CD14-positive monocyte (primary cell): ENCODE measurements around the gene CEP112. TPM values are rescaled to one million over a fixed set of nuclear protein-coding genes. Genes with fewer than 3 reads are reported as not detected.

Experiments
- DNase-seq, 3 donors: peaks; one replicate each; pipeline ENCODE4 v3.0.0-alpha.2; 2011 to 2022
- H2AFZ ChIP-seq: 2 replicates; pipeline ENCODE4 v1.6.0; 2012; ENCODE audit warnings: mild to moderate bottlenecking, low read depth, low read length, inconsistent platforms; ENCODE audit not compliant: insufficient read depth, poor library complexity, severe bottlenecking
- H3K27ac ChIP-seq, 2 donors: 1 replicate in 1 of 2; 2 replicates in 1 of 2; pipeline ENCODE4 v1.5.1; 2012 to 2013; ENCODE audit warnings: low read length in 2 of 2, control low read depth in 1 of 2, inconsistent platforms in 1 of 2, low read depth in 1 of 2, mild to moderate bottlenecking in 1 of 2
- H3K27me3 ChIP-seq, 2 donors: one replicate each; pipeline versions ENCODE4 v1.6.0 to v1.6.1; 2011 to 2013; ENCODE audit warnings: low read length in 2 of 2; ENCODE audit not compliant: control insufficient read depth in 2 of 2, insufficient read depth in 2 of 2
- H3K36me3 ChIP-seq, 2 donors: replicated peaks in 1 of 2; 1 replicate in 1 of 2; 2 replicates in 1 of 2; pipeline versions ENCODE4 v1.5.1 to v1.6.1; 2012 to 2013; ENCODE audit warnings: low read length in 2 of 2, control low read depth in 1 of 2, inconsistent platforms in 1 of 2, mild to moderate bottlenecking in 1 of 2; ENCODE audit not compliant: insufficient read depth in 2 of 2, control insufficient read depth in 1 of 2
- H3K4me1 ChIP-seq, 2 donors: 1 replicate in 1 of 2; 2 replicates in 1 of 2; pipeline versions ENCODE4 v1.5.1 to v1.6.1; 2012 to 2013; ENCODE audit warnings: low read length in 2 of 2, control low read depth in 1 of 2, inconsistent platforms in 1 of 2, mild to moderate bottlenecking in 1 of 2, moderate library complexity in 1 of 2; ENCODE audit not compliant: insufficient read depth in 2 of 2, control insufficient read depth in 1 of 2
- H3K4me2 ChIP-seq: replicated peaks from 2 replicates; pipeline ENCODE3; 2012; ENCODE audit warnings: low read length, moderate library complexity, mild to moderate bottlenecking; ENCODE audit not compliant: poor library complexity, severe bottlenecking; ENCODE audit errors: extremely low read depth
- H3K4me3 ChIP-seq, 3 experiments: fragments of 200-600 bp in 1 of 3; sonication (generic) in 1 of 3; replicated peaks in 1 of 3; 1 replicate in 2 of 3; 2 replicates in 1 of 3; pipeline ENCODE4 v1.5.1; 2011 to 2013; ENCODE audit warnings: low read length in 3 of 3, mild to moderate bottlenecking in 3 of 3, control low read depth in 2 of 3, low read depth in 2 of 3, inconsistent platforms in 1 of 3, moderate library complexity in 1 of 3
- H3K79me2 ChIP-seq: 2 replicates; pipeline ENCODE4 v1.6.0; 2012; ENCODE audit warnings: mild to moderate bottlenecking, control low read depth, inconsistent platforms, low read length, moderate library complexity; ENCODE audit not compliant: insufficient read depth
- H3K9ac ChIP-seq: 2 replicates; pipeline ENCODE4 v1.6.0; 2017; ENCODE audit warnings: low read length, mild to moderate bottlenecking; ENCODE audit not compliant: insufficient read depth, poor library complexity, severe bottlenecking
- H3K9me3 ChIP-seq, 2 donors: replicated peaks in 1 of 2; 1 replicate in 1 of 2; 2 replicates in 1 of 2; pipeline versions ENCODE4 v1.5.1 to v1.6.1; 2012 to 2013; ENCODE audit warnings: low read length in 2 of 2, control low read depth in 1 of 2; ENCODE audit not compliant: control insufficient read depth in 1 of 2, insufficient read depth in 1 of 2
- H4K20me1 ChIP-seq: 2 replicates; pipeline ENCODE4 v1.6.0; 2012; ENCODE audit warnings: mild to moderate bottlenecking, low read length, control low read depth, moderate library complexity; ENCODE audit not compliant: insufficient read depth
- H3K27ac Mint-ChIP-seq, 7 donors: one replicate each; pipeline ENCODE4 v1.8.0; 2020; ENCODE audit warnings: mild to moderate bottlenecking in 7 of 7, mixed read lengths in 7 of 7, moderate library complexity in 6 of 7, inconsistent platforms in 2 of 7
- H3K27me3 Mint-ChIP-seq, 3 donors: one replicate each; pipeline ENCODE4 v1.8.0; 2021 to 2022; ENCODE audit warnings: low read depth in 3 of 3, mild to moderate bottlenecking in 3 of 3, mixed read lengths in 3 of 3, moderate library complexity in 3 of 3, inconsistent platforms in 1 of 3
- H3K36me3 Mint-ChIP-seq, 2 donors: one replicate each; pipeline ENCODE4 v1.8.0; 2020; ENCODE audit warnings: mixed read lengths in 2 of 2, inconsistent platforms in 1 of 2, mild to moderate bottlenecking in 1 of 2
- H3K4me1 Mint-ChIP-seq: one replicate; pipeline ENCODE4 v1.8.0; 2020; ENCODE audit warnings: mild to moderate bottlenecking, mixed read lengths
- H3K4me3 Mint-ChIP-seq, 2 donors: one replicate each; pipeline ENCODE4 v1.8.0; 2020; ENCODE audit warnings: mild to moderate bottlenecking in 2 of 2, mixed read lengths in 2 of 2, moderate library complexity in 1 of 2
- H3K9me3 Mint-ChIP-seq, 7 donors: one replicate each; pipeline ENCODE4 v1.8.0; 2020 to 2022; ENCODE audit warnings: mixed read lengths in 7 of 7, mild to moderate bottlenecking in 6 of 7, moderate library complexity in 6 of 7, inconsistent platforms in 2 of 7
- WGBS: methylation state at CpG from one replicate; pipeline ENCODE4 v1.1.5; 2013; ENCODE audit warnings: missing lambda C conversion rate; ENCODE audit not compliant: insufficient coverage; 5-methylcytosine and 5-hydroxymethylcytosine counted together
- intact Hi-C, 2 donors: fragments of 100-400 bp; cut with micrococcal nuclease; formaldehyde crosslinking; loops; one replicate each; pipeline versions ENCODE4 v1.15.0 to v1.15.1; 2023
- polyA plus RNA-seq, 3 donors: library from polyadenylated mRNA; depleted of rRNA in 1 of 3; unstranded in 2 of 3; stranded (reverse) in 1 of 3; fragments of 300-500 nt in 2 of 3; fragments of >200 nt in 1 of 3; fragmentation: Illumina TruSeq in 2 of 3; gene quantifications; 1 replicate in 2 of 3; 2 replicates in 1 of 3; pipeline ENCODE4 v1.2.3, GENCODE V29; 2012 to 2021
- TF ChIP-seq, protein P1 (sequence below): fragments of 200-600 bp; IDR thresholded peaks from one replicate; pipeline ENCODE4 v1.8.0; 2022; ENCODE audit warnings: antibody characterized with exemption, mild to moderate bottlenecking

CEP112 gene
- polyA plus RNA-seq, 3 donors = 0.10 TPM; not detected in 2

DNA sequence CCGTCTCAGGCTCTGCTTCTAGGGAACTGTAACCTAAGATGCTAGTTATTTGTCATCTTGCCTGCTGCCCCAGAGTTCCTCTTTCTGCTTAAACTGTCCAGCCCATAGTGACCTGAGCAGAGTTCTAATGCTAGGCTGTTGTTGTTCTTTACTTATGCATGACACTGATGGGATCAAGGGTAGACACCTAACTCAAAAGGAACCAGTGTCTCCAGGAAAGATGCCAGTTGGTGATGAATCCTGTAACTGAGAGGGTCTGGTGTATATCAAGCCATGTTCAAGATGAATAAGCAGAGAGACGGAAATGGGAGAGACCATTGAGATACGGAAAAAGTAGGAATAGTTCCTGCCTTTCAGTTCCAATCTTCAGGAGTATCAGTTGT, 23.6 kb upstream of the CEP112 start:
- TF ChIP-seq, protein P1, sequence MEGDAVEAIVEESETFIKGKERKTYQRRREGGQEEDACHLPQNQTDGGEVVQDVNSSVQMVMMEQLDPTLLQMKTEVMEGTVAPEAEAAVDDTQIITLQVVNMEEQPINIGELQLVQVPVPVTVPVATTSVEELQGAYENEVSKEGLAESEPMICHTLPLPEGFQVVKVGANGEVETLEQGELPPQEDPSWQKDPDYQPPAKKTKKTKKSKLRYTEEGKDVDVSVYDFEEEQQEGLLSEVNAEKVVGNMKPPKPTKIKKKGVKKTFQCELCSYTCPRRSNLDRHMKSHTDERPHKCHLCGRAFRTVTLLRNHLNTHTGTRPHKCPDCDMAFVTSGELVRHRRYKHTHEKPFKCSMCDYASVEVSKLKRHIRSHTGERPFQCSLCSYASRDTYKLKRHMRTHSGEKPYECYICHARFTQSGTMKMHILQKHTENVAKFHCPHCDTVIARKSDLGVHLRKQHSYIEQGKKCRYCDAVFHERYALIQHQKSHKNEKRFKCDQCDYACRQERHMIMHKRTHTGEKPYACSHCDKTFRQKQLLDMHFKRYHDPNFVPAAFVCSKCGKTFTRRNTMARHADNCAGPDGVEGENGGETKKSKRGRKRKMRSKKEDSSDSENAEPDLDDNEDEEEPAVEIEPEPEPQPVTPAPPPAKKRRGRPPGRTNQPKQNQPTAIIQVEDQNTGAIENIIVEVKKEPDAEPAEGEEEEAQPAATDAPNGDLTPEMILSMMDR = no peak
- no peaks in the 10 kb centered on the region for H3K36me3 ChIP-seq
- H4K20me1 ChIP-seq = no peaks in the 10 kb centered on the region
- H3K4me2 ChIP-seq = no peak overlapping the region
- no peaks in the 10 kb centered on the region for H3K79me2 ChIP-seq
- intact Hi-C loops = no loop called here
- peaks cover 0 to 2% of the 10 kb centered on the region in 2 donors for H3K27me3 ChIP-seq
- no peak overlapping the region for H3K27ac ChIP-seq
- H3K27me3 Mint-ChIP-seq = peaks cover 7 to 23% (median 8%) of the 10 kb centered on the region in 3 donors
- H3K4me1 Mint-ChIP-seq = no peaks in the 10 kb centered on the region
- H3K9me3 Mint-ChIP-seq = peaks cover 0 to 3% (median 0%) of the 10 kb centered on the region in 7 donors
- H3K4me3 Mint-ChIP-seq = no peak overlapping the region
- H2AFZ ChIP-seq = no peak overlapping the region
- DNase-seq = no peak
- H3K36me3 Mint-ChIP-seq = no peaks in the 10 kb centered on the region
- WGBS = 100% methylated on average over 1 of the region's 3 CpGs
- H3K27ac Mint-ChIP-seq = no peak overlapping the region
- H3K4me1 ChIP-seq = no peaks in the 10 kb centered on the region
- H3K9ac ChIP-seq = no peak overlapping the region
- no peaks in the 10 kb centered on the region for H3K9me3 ChIP-seq
- H3K4me3 ChIP-seq = no peak overlapping the region

- H3K79me2 ChIP-seq = no peaks in the 10 kb centered on the region
Measured at GRCh38 chr17:66214884-66215528, 23.1 kb upstream of the CEP112 start.

More at GRCh38 chr17:66214884-66215528, 23.1 kb upstream of the CEP112 start:
- 97% methylated on average over 5 of the region's 5 CpGs for WGBS
- Mint-ChIP-seq H3K27me3 (peaks cover 7 to 26% (median 11%) of the 10 kb centered on the region in 3 donors), H3K27ac (no peak overlapping the region), H3K4me1 (no peaks in the 10 kb centered on the region), H3K36me3 (no peaks in the 10 kb centered on the region), H3K9me3 (peaks cover 0 to 3% (median 0%) of the 10 kb centered on the region in 7 donors), H3K4me3 (no peak overlapping the region)
- Histone ChIP-seq H3K27ac (no peak overlapping the region), H3K4me3 (no peak overlapping the region), H2AFZ (no peak overlapping the region), H3K9me3 (no peaks in the 10 kb centered on the region), H3K27me3 (peaks cover 0 to 2% of the 10 kb centered on the region in 2 donors), H4K20me1 (no peaks in the 10 kb centered on the region), H3K9ac (no peak overlapping the region), H3K36me3 (no peaks in the 10 kb centered on the region), H3K4me1 (no peaks in the 10 kb centered on the region), H3K4me2 (no peak overlapping the region)
- TF ChIP-seq, protein P1 = no peak
- intact Hi-C loops = no loop called here
- no peak for DNase-seq
